BE2C (cell line): Measurements from ENCODE around the gene STXBP5.

Experiments used
- DNase-seq: peaks from one replicate; pipeline ENCODE4 v3.0.0-alpha.2; 2020
- H3K27me3 ChIP-seq: fragments of 250-450 bp; sonication (Bioruptor Pico); 2 replicates; pipeline ENCODE4 v1.5.1; 2020; ENCODE audit warnings: mild to moderate bottlenecking
- H3K36me3 ChIP-seq: fragments of 250-450 bp; sonication (Bioruptor Pico); 2 replicates; pipeline ENCODE4 v1.5.1; 2020; ENCODE audit warnings: mild to moderate bottlenecking
- H3K4me1 ChIP-seq: fragments of 250-450 bp; sonication (Bioruptor Pico); 2 replicates; pipeline ENCODE4 v1.5.1; 2020
- H3K4me3 ChIP-seq: 2 replicates; pipeline ENCODE4 v1.5.1; 2011; ENCODE audit warnings: low read depth, low read length
- H3K9me3 ChIP-seq: fragments of 250-450 bp; sonication (Bioruptor Pico); 2 replicates; pipeline ENCODE4 v1.5.1; 2020
- TF ChIP-seq, protein P1 (sequence below): IDR thresholded peaks from 2 replicates; pipeline ENCODE4 v1.5.1; 2012; ENCODE audit warnings: mild to moderate bottlenecking, low read depth, low read length

STXBP5 gene

DNA sequence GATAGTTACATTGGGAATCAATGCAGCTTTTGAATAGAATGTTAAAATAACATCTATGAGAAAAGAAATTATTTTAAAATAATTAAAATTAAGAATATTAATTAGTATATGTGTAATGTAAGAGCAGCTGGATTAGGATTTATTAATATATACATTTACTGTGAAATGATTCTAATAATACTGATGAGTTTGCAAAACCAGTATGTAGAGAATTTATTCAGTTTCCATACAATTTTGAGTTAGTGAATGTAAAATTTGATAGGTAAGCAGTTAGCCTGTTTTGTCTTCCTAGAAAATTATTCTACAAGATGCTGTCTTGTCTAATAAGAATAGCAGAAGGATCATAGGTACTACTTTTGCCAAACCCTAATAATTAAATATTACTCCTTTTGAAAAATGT, 70.6 kb downstream of the STXBP5 start:
- H3K36me3 ChIP-seq, result peaks cover 44% of the 10 kb centered on the region
- TF ChIP-seq, protein P1, sequence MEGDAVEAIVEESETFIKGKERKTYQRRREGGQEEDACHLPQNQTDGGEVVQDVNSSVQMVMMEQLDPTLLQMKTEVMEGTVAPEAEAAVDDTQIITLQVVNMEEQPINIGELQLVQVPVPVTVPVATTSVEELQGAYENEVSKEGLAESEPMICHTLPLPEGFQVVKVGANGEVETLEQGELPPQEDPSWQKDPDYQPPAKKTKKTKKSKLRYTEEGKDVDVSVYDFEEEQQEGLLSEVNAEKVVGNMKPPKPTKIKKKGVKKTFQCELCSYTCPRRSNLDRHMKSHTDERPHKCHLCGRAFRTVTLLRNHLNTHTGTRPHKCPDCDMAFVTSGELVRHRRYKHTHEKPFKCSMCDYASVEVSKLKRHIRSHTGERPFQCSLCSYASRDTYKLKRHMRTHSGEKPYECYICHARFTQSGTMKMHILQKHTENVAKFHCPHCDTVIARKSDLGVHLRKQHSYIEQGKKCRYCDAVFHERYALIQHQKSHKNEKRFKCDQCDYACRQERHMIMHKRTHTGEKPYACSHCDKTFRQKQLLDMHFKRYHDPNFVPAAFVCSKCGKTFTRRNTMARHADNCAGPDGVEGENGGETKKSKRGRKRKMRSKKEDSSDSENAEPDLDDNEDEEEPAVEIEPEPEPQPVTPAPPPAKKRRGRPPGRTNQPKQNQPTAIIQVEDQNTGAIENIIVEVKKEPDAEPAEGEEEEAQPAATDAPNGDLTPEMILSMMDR, result no peak
- no peaks in the 10 kb centered on the region for H3K9me3 ChIP-seq
- H3K4me1 ChIP-seq, result no peaks in the 10 kb centered on the region; the same call in 1 of the 2 replicates
- no peak for DNase-seq
- H3K4me3 ChIP-seq, result no peak overlapping the region
- H3K27me3 ChIP-seq, result no peaks in the 10 kb centered on the region

GRCh38 chr6:147278891-147279290, 74.7 kb downstream of the STXBP5 start:
- no peaks in the 10 kb centered on the region for H3K27me3 ChIP-seq
- H3K4me3 ChIP-seq, result no peak overlapping the region
- TF ChIP-seq, protein P1, result no peak
- H3K9me3 ChIP-seq, result no peaks in the 10 kb centered on the region
- no peaks in the 10 kb centered on the region; the same call in 1 of the 2 replicates for H3K4me1 ChIP-seq
- DNase-seq, result no peak
- H3K36me3 ChIP-seq, result peaks cover 66% of the 10 kb centered on the region

DNA sequence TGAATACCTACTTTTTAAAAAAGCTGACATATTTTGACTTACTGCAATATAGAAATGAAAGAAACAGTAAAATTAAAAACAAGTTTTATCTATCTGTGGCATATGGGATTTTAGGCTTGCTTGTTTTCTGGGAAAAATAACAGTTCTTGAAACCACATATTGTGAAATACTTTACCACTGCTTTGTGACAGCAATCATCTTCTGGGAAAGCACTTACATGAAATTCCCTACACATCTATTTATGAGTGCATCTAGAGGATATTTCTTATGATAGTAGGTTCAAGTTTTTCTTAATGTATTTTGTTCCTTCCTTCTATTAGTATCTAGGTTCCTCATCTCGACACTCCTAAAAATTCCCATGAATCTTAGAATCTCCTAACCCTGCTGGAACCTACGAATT, 75.2 kb downstream of the STXBP5 start:
- Histone ChIP-seq H3K36me3 (peaks cover 62% of the 10 kb centered on the region), H3K27me3 (no peaks in the 10 kb centered on the region), H3K4me1 (peaks cover 4% of the 10 kb centered on the region; the same call in 1 of the 2 replicates), H3K9me3 (no peaks in the 10 kb centered on the region), H3K4me3 (no peak overlapping the region)
- DNase-seq, result no peak
- TF ChIP-seq, protein P1, result no peak

DNA sequence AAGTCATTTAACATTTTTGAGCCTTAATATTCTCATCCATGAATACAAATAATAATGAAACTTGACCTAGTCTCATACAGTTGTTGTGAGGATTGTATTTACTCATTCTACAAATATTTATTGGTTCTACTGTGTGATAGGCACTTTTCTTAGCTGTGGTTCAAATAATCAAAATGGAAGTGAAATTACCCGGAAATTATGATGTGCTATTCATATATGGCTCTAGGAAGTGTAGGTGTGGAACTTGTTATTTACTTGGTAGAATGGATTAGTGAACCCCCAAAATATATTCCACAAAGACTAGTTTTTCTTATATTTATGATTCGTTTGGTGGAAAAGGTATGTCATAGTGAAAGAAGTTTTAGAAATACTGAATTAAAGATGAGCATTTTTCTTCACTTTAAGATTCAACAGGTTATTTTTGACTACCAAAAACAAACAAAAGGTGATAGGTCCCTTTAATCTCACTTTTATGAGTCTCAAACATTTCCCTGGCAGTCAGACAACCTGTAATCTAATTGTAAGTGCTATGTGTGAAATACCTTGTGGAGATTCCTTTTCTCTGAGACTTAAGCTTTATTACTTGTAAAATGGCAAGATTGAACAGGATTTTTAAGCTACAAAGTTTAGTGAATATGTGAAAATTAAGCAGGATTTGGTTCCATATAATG, 77.8 kb downstream of the STXBP5 start:
- Histone ChIP-seq H3K4me3 (no peak overlapping the region), H3K36me3 (peaks cover 61% of the 10 kb centered on the region), H3K9me3 (no peaks in the 10 kb centered on the region), H3K4me1 (peaks cover 8% of the 10 kb centered on the region; the same call in 1 of the 2 replicates), H3K27me3 (no peaks in the 10 kb centered on the region)
- no peak for DNase-seq
- TF ChIP-seq, protein P1, result no peak

GRCh38 chr6:147282566-147282959, 78.3 kb downstream of the STXBP5 start:
- H3K36me3 ChIP-seq, result peaks cover 60% of the 10 kb centered on the region
- no peaks in the 10 kb centered on the region for H3K27me3 ChIP-seq
- no peaks in the 10 kb centered on the region for H3K9me3 ChIP-seq
- TF ChIP-seq, protein P1, result no peak
- peaks cover 8% of the 10 kb centered on the region; the same call in 1 of the 2 replicates for H3K4me1 ChIP-seq
- DNase-seq, result no peak
- H3K4me3 ChIP-seq, result no peak overlapping the region

DNA sequence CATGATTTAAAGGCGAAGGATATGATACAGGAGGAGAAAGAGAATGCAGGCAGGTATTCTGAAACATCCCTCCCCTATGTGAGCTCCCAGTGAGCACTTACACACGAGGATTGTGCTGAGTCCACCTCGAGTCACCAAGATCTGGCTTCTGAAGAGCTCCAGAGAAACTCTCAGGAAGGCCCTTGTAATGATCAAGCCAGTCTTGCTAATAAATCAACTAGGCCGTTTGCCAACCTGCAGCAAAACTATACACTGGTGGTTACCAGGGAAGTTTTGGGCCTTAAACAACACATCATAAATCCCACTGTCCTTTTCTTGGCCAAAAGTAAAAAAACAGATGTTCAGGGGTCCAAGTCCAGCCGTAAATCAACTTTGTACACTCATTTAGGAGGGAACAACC, 79.2 kb downstream of the STXBP5 start:
- H3K9me3 ChIP-seq, result no peaks in the 10 kb centered on the region
- no peak for DNase-seq
- peaks cover 8% of the 10 kb centered on the region; the same call in 1 of the 2 replicates for H3K4me1 ChIP-seq
- TF ChIP-seq, protein P1, result no peak
- H3K36me3 ChIP-seq, result peaks cover 56% of the 10 kb centered on the region
- H3K4me3 ChIP-seq, result no peak overlapping the region
- H3K27me3 ChIP-seq, result no peaks in the 10 kb centered on the region
